HT-29 (cell line): ENCODE data around the gene MAT2A. TPM values are rescaled to one million over a fixed set of nuclear protein-coding genes. Genes with fewer than 3 reads are reported as not detected.
"Not testable (repeated sequence)": the region's sequence is repeated elsewhere in the genome, so short reads cannot be mapped to it uniquely, and the experiment has no call there.

Experiments used
- DNase-seq: peaks from one replicate; pipeline ENCODE4 v3.0.0-alpha.2; 2015; ENCODE audit warnings: low spot score
- total RNA-seq: library from RNA; depleted of rRNA; stranded (reverse); fragments of >200 nt; shearing (Covaris generic); gene quantifications from 2 replicates; pipeline ENCODE4 v1.2.3, GENCODE V29; 2014

The MAT2A gene
- total RNA-seq, 1 experiment from 2014 or later, result 205 TPM

GRCh38 chr2:85523903-85524335 is 15.0 kb upstream of the MAT2A start:
- no peak for DNase-seq

- no peak for DNase-seq
These were observed 14.5 kb upstream of the MAT2A start for GRCh38 chr2:85524336-85524908.

- no peak for DNase-seq
These were observed 13.9 kb upstream of the MAT2A start for GRCh38 chr2:85525029-85525428.

GRCh38 chr2:85525567-85525966 is 13.4 kb upstream of the MAT2A start:
- no peak for DNase-seq

GRCh38 chr2:85527787-85528186 is 11.2 kb upstream of the MAT2A start:
- no peak for DNase-seq

- DNase-seq, result no peak
These were observed 10.6 kb upstream of the MAT2A start for GRCh38 chr2:85528355-85528754.

GRCh38 chr2:85529809-85530208 is 9.2 kb upstream of the MAT2A start:
- DNase-seq, result no peak

- DNase-seq, result no peak
These were observed 7.4 kb upstream of the MAT2A start for GRCh38 chr2:85531589-85531988.

- no peak for DNase-seq
These were observed 4.9 kb upstream of the MAT2A start for GRCh38 chr2:85534099-85534498.

- no peak for DNase-seq
These were observed 4.1 kb upstream of the MAT2A start for GRCh38 chr2:85534881-85535280.

GRCh38 chr2:85536479-85536878 is 2.5 kb upstream of the MAT2A start:
- DNase-seq, result peak; percentile 63

GRCh38 chr2:85537600-85538506 is 1.1 kb upstream of the MAT2A start:
- DNase-seq, result peak; percentile 70

- peak; percentile 75 for DNase-seq
These were observed 579 bp downstream of the MAT2A start for GRCh38 chr2:85539361-85540132.

GRCh38 chr2:85540133-85540648 is 1.2 kb downstream of the MAT2A start:
- DNase-seq, result peak; percentile 58

- no peak for DNase-seq
These were observed 2.3 kb downstream of the MAT2A start for GRCh38 chr2:85541262-85541661.

- no peak for DNase-seq
These were observed 2.9 kb downstream of the MAT2A start for GRCh38 chr2:85541753-85542457.

- no peak for DNase-seq
These were observed 3.8 kb downstream of the MAT2A start for GRCh38 chr2:85542777-85543176.

GRCh38 chr2:85544254-85544691 is 5.3 kb downstream of the MAT2A start:
- not testable (repeated sequence) for DNase-seq

- not testable (repeated sequence) for DNase-seq
These were observed 6.2 kb downstream of the MAT2A start for GRCh38 chr2:85544915-85545779.

GRCh38 chr2:85545780-85546240 is 6.8 kb downstream of the MAT2A start:
- DNase-seq, result no peak
